ENCODE data around the gene FCRL1. TPM values are rescaled to one million over a fixed set of nuclear protein-coding genes. Genes with fewer than 3 reads are reported as not detected.

The FCRL1 gene
- total RNA-seq, 1 donor from 2014 or later: not detected

Other genes with a start within 250 kb of the FCRL1 start
- gene FCRL4, start 222.0 kb downstream of the FCRL1 start, total RNA-seq: not detected in 2 replicates
- gene FCRL3, start 119.4 kb downstream of the FCRL1 start, total RNA-seq: not detected in 2 replicates
- gene FCRL2, start 43.0 kb downstream of the FCRL1 start, total RNA-seq: not detected in 2 replicates
- gene CD5L, start 21.7 kb upstream of the FCRL1 start, total RNA-seq: not detected in 2 replicates
- 41.8 and 50.2 TPM in 2 replicates for gene KIRREL1, start 173.5 kb upstream of the FCRL1 start, total RNA-seq